Chondrocyte (in vitro differentiated cells): ENCODE results near the gene CLIC4. TPM values are rescaled to one million over a fixed set of nuclear protein-coding genes. Genes with fewer than 3 reads are reported as not detected.
A peak's percentile ranks its signal among the peaks of the same experiment; 100 is the strongest.
"Not testable (repeated sequence)": the region's sequence is repeated elsewhere in the genome, so short reads cannot be mapped to it uniquely, and the experiment has no call there.

Source experiments
- DNase-seq: peaks from one replicate; pipeline ENCODE4 v3.0.0; 2021; ENCODE audit warnings: mixed read lengths, low spot score
- H3K27ac Mint-ChIP-seq: one replicate; pipeline ENCODE4 v1.8.0; 2021; ENCODE audit warnings: mild to moderate bottlenecking, moderate library complexity, mixed read lengths; ENCODE audit not compliant: unreplicated experiment
- H3K27me3 Mint-ChIP-seq: 2 replicates; pipeline ENCODE4 v1.8.0; 2021; ENCODE audit warnings: low read depth, mixed read lengths
- H3K36me3 Mint-ChIP-seq: 2 replicates; pipeline ENCODE4 v1.8.0; 2021; ENCODE audit warnings: low read depth, mixed read lengths
- H3K4me1 Mint-ChIP-seq: 2 replicates; pipeline ENCODE4 v1.8.0; 2021; ENCODE audit warnings: low read depth, mild to moderate bottlenecking, mixed read lengths
- H3K4me3 Mint-ChIP-seq: one replicate; pipeline ENCODE4 v1.8.0; 2021; ENCODE audit warnings: mild to moderate bottlenecking, moderate library complexity, mixed read lengths; ENCODE audit not compliant: unreplicated experiment
- H3K9me3 Mint-ChIP-seq: 2 replicates; pipeline ENCODE4 v1.8.0; 2021; ENCODE audit warnings: low read depth, mixed read lengths
- CTCF ChIP-seq: fragments of 200-600 bp; sonication (generic); IDR thresholded peaks from 2 replicates; pipeline ENCODE4 v1.5.0; 2021; ENCODE audit warnings: antibody characterized with exemption, mild to moderate bottlenecking, moderate library complexity
- total RNA-seq: library from RNA; stranded (reverse); gene quantifications from 3 replicates; pipeline ENCODE4 v1.2.1, GENCODE V29; 2021

Gene CLIC4
- total RNA-seq, 1 donor from 2014 or later, result 411 TPM

GRCh38 chr1:24732186-24732885 lies 12.9 kb upstream of the CLIC4 start:
- Mint-ChIP-seq H3K27me3 (no peaks in the 10 kb centered on the region), H3K4me1 (peaks cover 25% of the 10 kb centered on the region), H3K9me3 (no peaks in the 10 kb centered on the region), H3K4me3 (no peak overlapping the region), H3K36me3 (no peaks in the 10 kb centered on the region), H3K27ac (peak overlapping the region; percentile 57)
- no peak for DNase-seq
- no peak for TF ChIP-seq CTCF

GRCh38 chr1:24733342-24733741 lies 11.9 kb upstream of the CLIC4 start:
- not testable (repeated sequence) for H3K36me3 Mint-ChIP-seq, H3K27ac Mint-ChIP-seq, H3K9me3 Mint-ChIP-seq, H3K27me3 Mint-ChIP-seq, DNase-seq, H3K4me3 Mint-ChIP-seq
- H3K4me1 Mint-ChIP-seq, result peaks cover 21% of the 10 kb centered on the region

GRCh38 chr1:24735156-24735508 lies 10.1 kb upstream of the CLIC4 start:
- TF ChIP-seq CTCF, result no peak
- Mint-ChIP-seq H3K4me3 (no peak overlapping the region), H3K36me3 (no peaks in the 10 kb centered on the region), H3K9me3 (no peaks in the 10 kb centered on the region), H3K4me1 (peaks cover 21% of the 10 kb centered on the region), H3K27ac (no peak overlapping the region), H3K27me3 (no peaks in the 10 kb centered on the region)
- no peak for DNase-seq

GRCh38 chr1:24735509-24736375 lies 9.5 kb upstream of the CLIC4 start:
- peak overlapping the region; percentile 49 for H3K27ac Mint-ChIP-seq
- TF ChIP-seq CTCF, result no peak
- no peaks in the 10 kb centered on the region for H3K9me3 Mint-ChIP-seq
- H3K4me1 Mint-ChIP-seq, result peaks cover 16% of the 10 kb centered on the region
- no peak for DNase-seq
- H3K4me3 Mint-ChIP-seq, result no peak overlapping the region
- H3K36me3 Mint-ChIP-seq, result no peaks in the 10 kb centered on the region
- H3K27me3 Mint-ChIP-seq, result no peaks in the 10 kb centered on the region

- H3K9me3 Mint-ChIP-seq, result no peaks in the 10 kb centered on the region
- no peaks in the 10 kb centered on the region for H3K27me3 Mint-ChIP-seq
- no peak for DNase-seq
- H3K4me1 Mint-ChIP-seq, result peaks cover 21% of the 10 kb centered on the region
- no peak for TF ChIP-seq CTCF
- H3K27ac Mint-ChIP-seq, result no peak overlapping the region
- no peak overlapping the region for H3K4me3 Mint-ChIP-seq
- no peaks in the 10 kb centered on the region for H3K36me3 Mint-ChIP-seq
Measured at GRCh38 chr1:24737368-24738117, 7.7 kb upstream of the CLIC4 start.
